Muscle of arm (tissue), 14 donors: ENCODE data around the gene SETD4. TPM values are rescaled to one million over a fixed set of nuclear protein-coding genes. Genes with fewer than 3 reads are reported as not detected.
"Not testable (repeated sequence)": the region's sequence is repeated elsewhere in the genome, so short reads cannot be mapped to it uniquely, and the experiment has no call there.

Experiments
- DNase-seq: peaks from one replicate; pipeline ENCODE4 v3.0.0-alpha.2; 2013
- long read RNA-seq, 11 donors: transcript quantifications; one replicate each; lab custom pipeline, GENCODE V29; 2026
- polyA plus RNA-seq, 12 donors: library from polyadenylated mRNA; unstranded; fragments of 120-200 nt; gene quantifications; one replicate each; pipeline ENCODE4 v1.2.1, GENCODE V29; 2013; ENCODE audit not compliant: insufficient read length in 12 of 12

SETD4 gene
- 10 to 100 TPM in 11 of 12 donors, not detected in 1; 14.9 to 28.7 (median 18.5) TPM for polyA plus RNA-seq
- long read RNA-seq, donor 1, partial matches to known transcripts = 0 of 1 reads
- long read RNA-seq, donor 1, other reads (novel, unspliced or antisense) = 0 of 1 reads
- long read RNA-seq, donor 2 = 0 reads
- long read RNA-seq, donor 3 = 0 reads
- long read RNA-seq, donor 4 = 0 reads
- long read RNA-seq, donor 5, partial matches to known transcripts = 0 of 1 reads
- long read RNA-seq, donor 5, other reads (novel, unspliced or antisense) = 0 of 1 reads
- long read RNA-seq, donor 6, partial matches to known transcripts = 0 of 1 reads
- long read RNA-seq, donor 6, other reads (novel, unspliced or antisense) = 0 of 1 reads
- long read RNA-seq, donor 7 = 0 reads
- long read RNA-seq, donor 8, partial matches to known transcripts = 7 of 7 reads
- long read RNA-seq, donor 8, other reads (novel, unspliced or antisense) = 0 of 7 reads
- long read RNA-seq, donor 9 = 0 reads
- long read RNA-seq, donor 10 = 0 reads
- long read RNA-seq, donor 11, partial matches to known transcripts = 0 of 2 reads
- long read RNA-seq, donor 11, other reads (novel, unspliced or antisense) = 0 of 2 reads

- DNase-seq = peak; percentile 94
These were observed at the start of gene SETD4 for GRCh38 chr21:36060159-36060921. Gene SETD4 (minus strand): TSS chr21:36060526. CDS start chr21:36058888, 1,638 bp downstream.

GRCh38 chr21:36109868-36110267 is 49.5 kb upstream of the SETD4 start:
- no peak for DNase-seq

GRCh38 chr21:36105327-36105842 is 45.1 kb upstream of the SETD4 start:
- no peak for DNase-seq

- peak; percentile 19 for DNase-seq
These were observed 44.3 kb upstream of the SETD4 start for GRCh38 chr21:36104317-36105300.

GRCh38 chr21:36103434-36103833 is 43.1 kb upstream of the SETD4 start:
- DNase-seq = no peak

GRCh38 chr21:36100971-36101641 is 40.8 kb upstream of the SETD4 start:
- DNase-seq = no peak

GRCh38 chr21:36099695-36100211 is 39.4 kb upstream of the SETD4 start:
- DNase-seq = not testable (repeated sequence)

- DNase-seq = no peak
These were observed 38.7 kb upstream of the SETD4 start for GRCh38 chr21:36099000-36099399.

GRCh38 chr21:36098182-36098532 is 37.8 kb upstream of the SETD4 start:
- no peak for DNase-seq

- DNase-seq = no peak
These were observed 37.3 kb upstream of the SETD4 start for GRCh38 chr21:36097427-36098181.

- DNase-seq = no peak
These were observed 36.3 kb upstream of the SETD4 start for GRCh38 chr21:36096398-36097290.

- DNase-seq = no peak
These were observed 33.2 kb upstream of the SETD4 start for GRCh38 chr21:36093512-36093911.

- no peak for DNase-seq
These were observed 32.4 kb upstream of the SETD4 start for GRCh38 chr21:36092681-36093080.

GRCh38 chr21:36089946-36090345 is 29.6 kb upstream of the SETD4 start:
- DNase-seq = no peak

- no peak for DNase-seq
These were observed 27.2 kb upstream of the SETD4 start for GRCh38 chr21:36087362-36088138.

- DNase-seq = no peak
These were observed 21.9 kb upstream of the SETD4 start for GRCh38 chr21:36082237-36082664.

GRCh38 chr21:36080386-36080785 is 20.1 kb upstream of the SETD4 start:
- no peak for DNase-seq

- DNase-seq = no peak
These were observed 19.3 kb upstream of the SETD4 start for GRCh38 chr21:36079671-36080070.
